ENCODE measurements around the gene CYB561A3.

The CYB561A3 gene

DNA sequence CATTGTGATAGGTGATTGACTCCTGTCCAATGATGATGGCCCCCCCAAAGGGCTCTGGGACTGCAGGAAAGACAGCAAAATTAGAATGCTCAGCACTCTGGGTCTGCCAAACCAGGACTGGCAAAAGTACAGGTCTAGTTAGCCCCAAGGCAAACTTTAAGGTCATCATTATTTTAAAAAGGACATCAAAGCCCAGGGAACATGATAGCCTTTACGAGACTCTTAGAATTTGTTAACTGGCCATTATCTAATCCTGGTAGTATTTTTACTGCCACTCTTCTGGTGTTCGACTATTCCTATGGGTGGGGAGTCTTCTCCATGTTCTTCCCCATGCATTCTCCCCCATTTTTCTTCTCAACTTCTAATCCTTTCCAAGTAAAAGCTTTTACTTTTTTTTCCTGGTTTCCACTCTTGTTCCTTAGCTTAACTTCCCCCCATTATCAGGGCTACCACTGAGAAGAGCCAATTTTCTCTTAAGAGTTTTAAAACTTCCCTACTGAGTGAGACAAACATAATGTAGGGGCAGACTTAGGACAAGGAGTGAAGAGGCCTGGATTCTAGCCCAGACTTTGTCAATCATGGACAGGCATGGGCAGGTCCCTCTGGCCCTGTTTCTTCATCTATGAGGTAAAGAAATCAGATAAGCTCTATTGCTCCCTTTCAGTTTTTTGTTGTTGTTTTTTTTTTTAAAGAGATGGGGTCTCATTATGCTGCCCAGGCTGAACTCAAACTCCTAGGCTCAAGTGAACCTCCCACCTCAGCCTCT is 35.9 kb downstream of the CYB561A3 start:
- no peak for DNase-seq (ENCODE audit: low read depth, low spot score)

DNA sequence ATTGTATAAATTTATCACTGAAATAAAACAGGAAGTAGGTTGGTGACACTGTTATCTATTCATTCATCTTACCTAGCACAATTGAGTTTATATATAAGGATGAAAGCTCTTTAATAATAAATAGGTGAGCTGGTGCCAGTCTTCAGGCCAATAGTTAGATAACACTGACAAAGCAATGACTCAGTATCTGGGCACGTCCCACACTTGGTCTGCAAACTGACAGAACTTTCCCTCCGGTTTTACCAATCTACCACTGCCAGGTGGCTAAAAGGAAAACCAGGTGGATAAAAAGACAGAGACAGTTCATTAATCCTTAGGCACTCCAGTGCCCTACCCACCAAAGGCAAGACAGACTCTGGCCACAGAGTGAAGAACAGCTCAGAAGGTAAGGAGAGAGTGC is 46.4 kb downstream of the CYB561A3 start:
- no peak for DNase-seq (ENCODE audit: low read depth, low spot score)

DNA sequence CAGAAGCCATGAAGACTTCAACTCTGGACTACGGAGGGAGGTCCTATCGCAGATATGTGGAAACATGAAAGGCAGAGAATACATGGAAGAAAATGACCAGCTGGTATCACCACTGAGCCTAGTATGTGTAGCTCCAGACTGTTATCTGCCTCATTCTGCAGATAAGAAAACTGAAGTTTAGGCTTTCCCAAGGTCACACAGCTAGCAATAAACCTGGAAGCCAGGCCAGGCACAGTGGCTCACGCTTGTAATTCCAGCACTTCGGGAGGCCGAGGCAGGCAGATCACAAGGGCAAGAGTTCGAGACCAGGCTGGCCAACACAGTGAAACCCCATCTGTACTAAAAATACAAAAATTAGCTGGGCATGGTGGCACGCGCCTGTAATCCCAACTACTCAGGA is 50.9 kb downstream of the CYB561A3 start:
- DNase-seq (ENCODE audit: low read depth, low spot score): no peak

DNA sequence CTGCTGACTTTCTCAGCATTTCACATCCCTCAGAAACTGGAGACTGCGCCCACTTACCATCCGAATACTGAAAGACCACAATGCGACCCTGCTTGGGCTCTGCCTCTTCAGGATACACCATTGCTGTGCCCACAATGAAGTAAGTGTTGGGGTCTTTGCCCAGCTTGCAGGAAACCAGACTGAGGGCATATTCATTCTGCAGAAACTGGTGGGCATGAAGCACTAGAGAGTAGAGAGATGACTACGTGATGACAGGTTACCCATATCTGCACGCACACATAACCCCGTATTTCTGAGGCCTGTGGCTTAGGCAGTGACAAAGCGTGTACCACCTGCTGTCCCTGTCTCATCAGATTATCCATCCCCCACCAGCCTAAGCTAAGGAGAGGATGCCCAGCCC is 51.9 kb downstream of the CYB561A3 start:
- no peak for DNase-seq (ENCODE audit: low read depth, low spot score)

DNA sequence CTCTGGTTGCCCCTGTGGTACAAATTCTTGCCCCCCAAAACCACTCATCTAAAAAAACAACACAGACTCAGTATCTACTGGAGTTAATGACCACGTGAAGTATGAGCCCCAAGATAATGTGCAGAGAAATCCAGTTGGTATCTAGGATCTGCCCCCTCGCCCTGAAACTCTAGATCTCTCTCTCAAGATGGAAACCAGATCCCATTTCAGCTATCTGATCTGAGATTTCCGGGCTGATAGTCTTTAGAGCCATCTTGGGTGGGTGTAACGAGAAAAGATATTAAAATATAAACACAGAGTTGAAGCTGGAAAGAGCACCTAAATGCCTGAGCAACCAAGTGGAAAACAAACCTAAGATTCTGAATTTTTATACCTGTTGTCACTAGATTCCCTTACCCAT is 52.5 kb downstream of the CYB561A3 start:
- no peak for DNase-seq (ENCODE audit: low read depth, low spot score)

DNA sequence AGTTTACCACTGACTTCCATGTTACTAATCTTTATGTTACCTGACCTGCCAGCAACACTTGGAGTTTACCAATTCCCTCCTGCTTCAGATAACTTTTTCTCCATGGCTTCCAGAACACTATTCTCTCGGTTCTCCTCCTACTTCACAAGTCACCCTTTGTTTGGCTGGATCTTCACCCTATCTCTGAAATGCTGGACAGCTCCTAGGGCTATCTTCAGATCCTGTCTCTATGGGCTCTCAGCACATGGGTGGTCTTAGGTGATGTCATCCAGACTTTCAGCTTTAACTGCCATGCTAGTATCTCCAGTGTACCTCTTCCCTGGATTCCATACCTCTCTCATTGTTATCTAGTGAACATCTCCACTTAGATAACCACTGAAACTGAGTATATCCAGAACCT is 54.3 kb downstream of the CYB561A3 start:
- no peak for DNase-seq (ENCODE audit: low read depth, low spot score)

DNA sequence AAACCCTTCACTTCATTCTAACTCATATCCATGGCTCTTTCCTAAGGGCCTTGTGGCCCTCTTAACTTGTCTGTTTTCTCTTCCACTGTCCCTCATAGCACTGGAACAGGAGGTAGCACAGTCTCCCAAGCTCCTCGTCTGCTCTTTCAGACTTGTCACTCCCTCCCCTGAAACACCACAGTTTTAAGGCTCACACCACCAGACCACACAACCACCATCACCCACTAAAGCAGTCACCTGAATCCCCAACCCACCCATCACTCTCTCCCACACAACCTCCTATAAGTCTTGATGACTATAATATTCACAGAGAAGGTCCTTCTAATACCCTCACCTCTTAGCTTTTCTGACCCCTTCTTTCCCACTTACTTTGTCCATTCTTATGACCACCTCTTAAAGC is 55.5 kb downstream of the CYB561A3 start:
- no peak for DNase-seq (ENCODE audit: low read depth, low spot score)

DNA sequence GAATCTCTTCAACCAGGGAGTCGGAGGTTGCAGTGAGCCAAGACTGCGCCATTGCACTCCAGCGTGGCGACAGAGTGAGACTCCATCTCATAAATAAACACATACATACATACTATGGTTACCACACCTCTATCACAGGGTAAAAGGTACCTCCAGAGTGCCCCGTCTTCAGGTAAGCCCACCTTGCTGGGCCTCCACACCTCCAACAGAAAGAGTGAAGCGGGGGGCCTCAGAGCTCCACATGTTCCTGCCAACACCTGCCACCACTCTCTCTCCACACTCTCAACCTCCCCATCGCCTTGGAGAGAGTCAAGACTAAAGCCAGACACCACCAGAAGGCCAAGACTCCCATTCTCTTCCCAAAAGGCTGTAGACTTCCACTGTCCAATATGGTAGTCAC is 56.3 kb downstream of the CYB561A3 start:
- no peak for DNase-seq (ENCODE audit: low read depth, low spot score)

DNA sequence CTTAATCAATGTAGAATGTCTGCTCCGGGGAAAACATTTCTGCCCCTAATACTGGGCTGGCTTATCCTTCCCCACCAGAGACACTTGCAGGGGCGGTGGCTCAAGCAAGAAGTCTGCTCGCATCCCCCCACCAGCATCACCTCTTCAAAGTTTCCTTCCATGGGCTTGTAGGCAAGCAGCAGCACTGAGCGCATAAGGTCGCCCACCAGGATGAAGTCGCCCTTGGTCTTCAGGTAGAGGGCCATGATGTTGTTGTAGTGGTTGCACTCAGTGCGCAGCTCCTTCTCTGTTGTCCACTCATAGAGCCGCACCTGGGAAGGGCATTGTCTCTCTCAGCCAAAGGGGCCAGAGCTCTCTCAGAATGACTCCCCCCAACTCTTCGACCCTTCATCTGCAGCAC is 58.0 kb downstream of the CYB561A3 start:
- DNase-seq (ENCODE audit: low read depth, low spot score): no peak

DNA sequence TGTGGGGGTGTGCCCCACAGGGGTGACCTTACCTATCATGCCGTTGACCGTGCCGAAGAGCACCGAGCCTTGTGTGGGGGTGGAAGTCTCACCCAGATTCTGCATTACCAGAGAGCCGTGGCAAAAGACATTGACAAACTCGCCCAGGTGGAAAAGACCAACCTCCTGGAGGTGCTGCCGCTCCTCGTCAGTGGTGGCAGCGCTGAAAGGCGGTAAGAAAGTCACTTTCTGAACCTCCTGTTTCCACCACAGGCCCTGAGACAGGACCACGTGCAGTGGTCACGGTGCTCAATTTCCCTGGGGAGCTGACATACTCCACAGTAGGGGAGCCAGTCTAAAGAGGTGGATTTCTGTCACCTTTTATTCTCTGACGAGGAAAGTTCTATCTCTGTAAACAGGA is 59.1 kb downstream of the CYB561A3 start:
- DNase-seq (ENCODE audit: low read depth, low spot score): no peak
